ENCODE measurements around the gene CDKN2D. TPM values are rescaled to one million over a fixed set of nuclear protein-coding genes. Genes with fewer than 3 reads are reported as not detected.
"Not testable (repeated sequence)": the region's sequence is repeated elsewhere in the genome, so short reads cannot be mapped to it uniquely, and the experiment has no call there.

Gene CDKN2D
- total RNA-seq, 1 donor from 2014 or later: 5.4 TPM

GRCh38 chr19:10553087-10553667 is 15.6 kb downstream of the CDKN2D start:
- Mint-ChIP-seq H3K27ac (ENCODE audit: unreplicated experiment) (no peak overlapping the region), H3K4me1 (ENCODE audit: low read depth, unreplicated experiment) (no peaks in the 10 kb centered on the region), H3K9me3 (ENCODE audit: unreplicated experiment) (no peaks in the 10 kb centered on the region), H3K36me3 (ENCODE audit: low read depth, unreplicated experiment) (peaks cover 19% of the 10 kb centered on the region), H3K27me3 (ENCODE audit: low read depth, unreplicated experiment) (no peaks in the 10 kb centered on the region), H3K4me3 (ENCODE audit: unreplicated experiment) (no peak overlapping the region)
- Histone ChIP-seq H3K4me2 (ENCODE audit: low read length) (no peak overlapping the region), H3K27ac (ENCODE audit: low read depth, low read length) (no peak overlapping the region), H3K9ac (ENCODE audit: low read length) (no peak overlapping the region), H3K9me3 (ENCODE audit: insufficient read depth, low read depth, low read length) (no peaks in the 10 kb centered on the region), H3K36me3 (ENCODE audit: insufficient read depth, low read length) (peaks cover 11% of the 10 kb centered on the region), H3K4me1 (ENCODE audit: insufficient read depth, low read length) (no peaks in the 10 kb centered on the region), H3K79me2 (ENCODE audit: insufficient read depth, low read length) (peaks cover 4% of the 10 kb centered on the region), H2AFZ (ENCODE audit: low read depth, low read length) (no peak overlapping the region), H3K27me3 (ENCODE audit: insufficient read depth, low read length) (no peaks in the 10 kb centered on the region), H3K4me3 (ENCODE audit: insufficient read depth, low read depth, low read length) (no peak overlapping the region), H4K20me1 (ENCODE audit: insufficient read depth, low read length) (peaks cover 31% of the 10 kb centered on the region)
- DNase-seq (ENCODE audit: low read depth): no peak
- FAIRE-seq: no peak
- TF ChIP-seq CTCF (IDR thresholded peaks at IDR 0.05; ENCODE audit: insufficient read depth, low read depth, low read length) (no peak), EZH2 (IDR thresholded peaks at IDR 0.05; ENCODE audit: insufficient read depth, low read length) (no peak)

DNA sequence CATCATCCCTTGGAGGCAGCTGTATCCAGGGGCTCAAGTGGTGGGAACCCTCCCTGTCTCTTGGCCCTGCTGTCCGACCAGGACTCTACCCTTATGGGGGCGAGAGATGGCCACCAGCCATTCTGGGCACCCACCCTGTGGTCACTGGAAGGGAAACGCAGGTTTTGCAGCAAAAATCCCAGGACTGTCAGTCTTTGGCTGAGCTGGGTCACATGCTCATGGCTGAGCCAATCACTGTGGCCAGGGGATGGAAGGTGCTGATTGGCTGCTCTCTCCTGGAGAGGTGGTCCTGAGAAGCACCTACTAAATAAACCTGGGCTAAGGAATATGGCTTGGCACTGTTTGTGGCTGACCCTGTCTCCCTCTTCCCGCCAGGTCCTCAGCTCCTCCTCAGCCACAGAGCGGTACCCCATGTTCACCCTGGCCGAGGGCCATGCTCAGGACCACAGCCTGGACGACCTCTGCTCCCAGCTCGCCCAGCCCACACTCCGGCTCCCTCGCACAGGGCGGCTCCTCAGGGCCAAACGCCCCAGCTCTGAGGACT is 16.2 kb downstream of the CDKN2D start:
- Histone ChIP-seq H3K27me3 (ENCODE audit: insufficient read depth, low read length) (no peaks in the 10 kb centered on the region), H3K9ac (ENCODE audit: low read length) (no peak overlapping the region), H3K4me2 (ENCODE audit: low read length) (no peak overlapping the region), H3K27ac (ENCODE audit: low read depth, low read length) (no peak overlapping the region), H3K4me1 (ENCODE audit: insufficient read depth, low read length) (no peaks in the 10 kb centered on the region), H3K36me3 (ENCODE audit: insufficient read depth, low read length) (peaks cover 11% of the 10 kb centered on the region), H3K4me3 (ENCODE audit: insufficient read depth, low read depth, low read length) (no peak overlapping the region), H2AFZ (ENCODE audit: low read depth, low read length) (no peak overlapping the region), H4K20me1 (ENCODE audit: insufficient read depth, low read length) (peaks cover 31% of the 10 kb centered on the region), H3K9me3 (ENCODE audit: insufficient read depth, low read depth, low read length) (no peaks in the 10 kb centered on the region), H3K79me2 (ENCODE audit: insufficient read depth, low read length) (peaks cover 4% of the 10 kb centered on the region)
- no peak overlapping the region for H3K27ac Mint-ChIP-seq (ENCODE audit: unreplicated experiment)
- peaks cover 19% of the 10 kb centered on the region for H3K36me3 Mint-ChIP-seq (ENCODE audit: low read depth, unreplicated experiment)
- DNase-seq (ENCODE audit: low read depth) (no peak), FAIRE-seq (no peak)
- TF ChIP-seq CTCF (IDR thresholded peaks at IDR 0.05; ENCODE audit: insufficient read depth, low read depth, low read length): no peak
- TF ChIP-seq EZH2 (IDR thresholded peaks at IDR 0.05; ENCODE audit: insufficient read depth, low read length): no peak
- H3K27me3 Mint-ChIP-seq (ENCODE audit: low read depth, unreplicated experiment): no peaks in the 10 kb centered on the region
- no peaks in the 10 kb centered on the region for H3K4me1 Mint-ChIP-seq (ENCODE audit: low read depth, unreplicated experiment)
- no peaks in the 10 kb centered on the region for H3K9me3 Mint-ChIP-seq (ENCODE audit: unreplicated experiment)
- H3K4me3 Mint-ChIP-seq (ENCODE audit: unreplicated experiment): no peak overlapping the region

GRCh38 chr19:10551698-10552301 is 17.0 kb downstream of the CDKN2D start:
- Mint-ChIP-seq H3K9me3 (ENCODE audit: unreplicated experiment) (no peaks in the 10 kb centered on the region), H3K27me3 (ENCODE audit: low read depth, unreplicated experiment) (no peaks in the 10 kb centered on the region), H3K4me3 (ENCODE audit: unreplicated experiment) (no peak overlapping the region), H3K27ac (ENCODE audit: unreplicated experiment) (no peak overlapping the region), H3K4me1 (ENCODE audit: low read depth, unreplicated experiment) (no peaks in the 10 kb centered on the region), H3K36me3 (ENCODE audit: low read depth, unreplicated experiment) (peaks cover 19% of the 10 kb centered on the region)
- H3K79me2 ChIP-seq (ENCODE audit: insufficient read depth, low read length): peaks cover 7% of the 10 kb centered on the region
- no peaks in the 10 kb centered on the region for H3K4me1 ChIP-seq (ENCODE audit: insufficient read depth, low read length)
- no peak overlapping the region for H3K4me2 ChIP-seq (ENCODE audit: low read length)
- H3K27ac ChIP-seq (ENCODE audit: low read depth, low read length): no peak overlapping the region
- no peak overlapping the region for H3K4me3 ChIP-seq (ENCODE audit: insufficient read depth, low read depth, low read length)
- no peak overlapping the region for H2AFZ ChIP-seq (ENCODE audit: low read depth, low read length)
- no peak for DNase-seq (ENCODE audit: low read depth)
- FAIRE-seq: no peak
- no peak for TF ChIP-seq CTCF (IDR thresholded peaks at IDR 0.05; ENCODE audit: insufficient read depth, low read depth, low read length)
- TF ChIP-seq EZH2 (IDR thresholded peaks at IDR 0.05; ENCODE audit: insufficient read depth, low read length): no peak
- H3K36me3 ChIP-seq (ENCODE audit: insufficient read depth, low read length): peaks cover 11% of the 10 kb centered on the region
- H3K27me3 ChIP-seq (ENCODE audit: insufficient read depth, low read length): no peaks in the 10 kb centered on the region
- peaks cover 31% of the 10 kb centered on the region for H4K20me1 ChIP-seq (ENCODE audit: insufficient read depth, low read length)
- H3K9ac ChIP-seq (ENCODE audit: low read length): no peak overlapping the region
- no peaks in the 10 kb centered on the region for H3K9me3 ChIP-seq (ENCODE audit: insufficient read depth, low read depth, low read length)

DNA sequence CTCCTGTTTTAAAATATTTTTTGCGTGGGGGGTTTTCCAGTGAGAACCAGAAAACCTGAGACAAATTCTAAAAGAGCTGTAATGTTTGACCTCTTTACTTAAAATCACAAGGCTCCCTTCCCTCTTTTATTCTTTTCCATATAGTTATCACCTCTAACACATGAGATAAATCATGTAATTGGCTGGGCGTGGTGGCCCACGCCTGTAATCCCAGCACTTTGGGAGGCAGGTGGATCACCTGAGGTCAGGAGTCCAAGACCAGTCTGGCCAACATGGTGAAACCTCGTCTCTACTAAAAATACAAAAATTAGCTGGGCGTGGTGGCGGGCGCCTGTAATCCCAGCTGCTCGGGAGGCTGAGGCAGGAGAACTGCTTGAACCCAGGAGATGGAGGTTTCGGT is 17.8 kb downstream of the CDKN2D start:
- H2AFZ ChIP-seq (ENCODE audit: low read depth, low read length); H3K27ac Mint-ChIP-seq (ENCODE audit: unreplicated experiment); H3K27me3 ChIP-seq (ENCODE audit: insufficient read depth, low read length); H3K27ac ChIP-seq (ENCODE audit: low read depth, low read length); H3K4me2 ChIP-seq (ENCODE audit: low read length); H3K4me3 ChIP-seq (ENCODE audit: insufficient read depth, low read depth, low read length); H3K27me3 Mint-ChIP-seq (ENCODE audit: low read depth, unreplicated experiment); DNase-seq (ENCODE audit: low read depth); H3K9ac ChIP-seq (ENCODE audit: low read length); H3K4me1 ChIP-seq (ENCODE audit: insufficient read depth, low read length); H3K9me3 ChIP-seq (ENCODE audit: insufficient read depth, low read depth, low read length); H3K9me3 Mint-ChIP-seq (ENCODE audit: unreplicated experiment); FAIRE-seq; H3K4me1 Mint-ChIP-seq (ENCODE audit: low read depth, unreplicated experiment); H3K4me3 Mint-ChIP-seq (ENCODE audit: unreplicated experiment): not testable (repeated sequence)
- H4K20me1 ChIP-seq (ENCODE audit: insufficient read depth, low read length): peaks cover 30% of the 10 kb centered on the region
- H3K36me3 ChIP-seq (ENCODE audit: insufficient read depth, low read length): peaks cover 11% of the 10 kb centered on the region
- peaks cover 19% of the 10 kb centered on the region for H3K36me3 Mint-ChIP-seq (ENCODE audit: low read depth, unreplicated experiment)
- peaks cover 12% of the 10 kb centered on the region for H3K79me2 ChIP-seq (ENCODE audit: insufficient read depth, low read length)
